GM12878 (cell line): ENCODE measurements around the gene CAMTA1. TPM values are rescaled to one million over a fixed set of nuclear protein-coding genes. Genes with fewer than 3 reads are reported as not detected.

Experiments used
- ATAC-seq: fragments of 200-7000 bp; cut with Tn5 transposase; 3 replicates; pipeline ENCODE4 v1.9.1; 2020; ENCODE audit warnings: mild to moderate bottlenecking, moderate library complexity
- BruUV-seq: library from RNA; stranded (reverse); fragments of 400-500 nt; replicated peaks from 2 replicates; lab custom pipeline; 2021; lab: Mats Ljungman, UMichigan
- CTCF ChIA-PET: fragments of 300-600 bp; sonication (Branson Sonifier 250); formaldehyde crosslinking; extraction: SDS; loops from one replicate; lab custom pipeline; 2021; ENCODE audit warnings: inconsistent platforms; lab: Yijun Ruan, JAX
- POLR2A ChIA-PET: fragments of 350-600 bp; formaldehyde crosslinking; extraction: SDS; loops from one replicate; lab custom pipeline; 2021; ENCODE audit warnings: inconsistent platforms; lab: Charles Lee
- RAD21 ChIA-PET: fragments of 300-600 bp; sonication (Branson Sonifier 250); formaldehyde crosslinking; loops from one replicate; lab custom pipeline; 2023; ENCODE audit warnings: antibody characterized with exemption; ENCODE audit not compliant: unreplicated experiment; lab: Charles Lee
- SMC1A ChIA-PET: fragments of 300-600 bp; sonication (Branson Sonifier 250); formaldehyde crosslinking; loops from one replicate; lab custom pipeline; 2023; ENCODE audit not compliant: unreplicated experiment, uncharacterized antibody; lab: Charles Lee
- DNase-seq: peaks from one replicate; pipeline ENCODE4 v3.0.0-alpha.2; 2011; ENCODE audit warnings: low read depth, low spot score
- FAIRE-seq: peaks from 3 replicates; lab custom pipeline; 2011; peaks lifted over from hg19 to GRCh38; lab: Jason Lieb, UNC
- H2AFZ ChIP-seq: 2 replicates; pipeline ENCODE4 v1.6.0; 2011; ENCODE audit warnings: low read depth, low read length, control low read depth; ENCODE audit not compliant: control insufficient read depth
- H3K27ac ChIP-seq: 2 replicates; pipeline ENCODE4 v1.5.1; 2011; ENCODE audit warnings: control low read depth; ENCODE audit not compliant: control insufficient read depth, insufficient read depth
- H3K27me3 ChIP-seq, 2 experiments: replicated peaks in 1 of 2; 2 replicates each; pipeline versions ENCODE4 v1.6.0 to v1.6.1; 2011; ENCODE audit warnings: low read length in 1 of 2; ENCODE audit not compliant: control insufficient read depth in 2 of 2, insufficient read depth in 2 of 2
- H3K36me3 ChIP-seq, 2 experiments: 2 replicates each; pipeline ENCODE4 v1.5.1; 2011; ENCODE audit warnings: low read length in 1 of 2; ENCODE audit not compliant: control insufficient read depth in 2 of 2, insufficient read depth in 2 of 2
- H3K4me1 ChIP-seq: 2 replicates; pipeline ENCODE4 v1.6.1; 2011; ENCODE audit warnings: mild to moderate bottlenecking, low read length, moderate library complexity, mixed read lengths; ENCODE audit not compliant: control insufficient read depth, insufficient read depth
- H3K4me2 ChIP-seq: 2 replicates; pipeline ENCODE4 v1.6.0; 2011; ENCODE audit warnings: control low read depth; ENCODE audit not compliant: control insufficient read depth, insufficient read depth
- H3K4me3 ChIP-seq: fragments of 200-600 bp; sonication (generic); 2 replicates; pipeline ENCODE4 v1.5.1; 2016
- H3K79me2 ChIP-seq: 2 replicates; pipeline ENCODE4 v1.6.0; 2011; ENCODE audit warnings: low read length; ENCODE audit not compliant: control insufficient read depth, insufficient read depth
- H3K9ac ChIP-seq: 2 replicates; pipeline ENCODE4 v1.8.0; 2011; ENCODE audit warnings: low read length, control low read depth, mixed read lengths; ENCODE audit not compliant: control insufficient read depth, insufficient read depth
- H3K9me3 ChIP-seq: replicated peaks from 3 replicates; pipeline ENCODE4 v1.5.1; 2011; ENCODE audit warnings: mild to moderate bottlenecking, low read length; ENCODE audit not compliant: control insufficient read depth, insufficient read depth
- H4K20me1 ChIP-seq: 2 replicates; pipeline ENCODE4 v1.6.0; 2011; ENCODE audit not compliant: control insufficient read depth, insufficient read depth
- CEBPB ChIP-seq, 2 experiments: fragments of 150-350 bp in 1 of 2; IDR thresholded peaks; 2 replicates each; pipeline ENCODE4 v1.6.1; 2012 to 2014; ENCODE audit warnings: low read depth in 2 of 2, low read length in 2 of 2, borderline replicate concordance in 1 of 2, inconsistent platforms in 1 of 2
- FOXM1 ChIP-seq: IDR thresholded peaks from 2 replicates; pipeline ENCODE4 v1.6.1; 2012; ENCODE audit warnings: low read depth, mild to moderate bottlenecking, inconsistent platforms, low read length, moderate library complexity
- HDAC6 ChIP-seq: fragments of 200-600 bp; sonication (generic); IDR thresholded peaks from one replicate; pipeline ENCODE4 v1.8.0; 2017; ENCODE audit warnings: antibody characterized with exemption; ENCODE audit not compliant: unreplicated experiment
- JUND ChIP-seq: IDR thresholded peaks from 2 replicates; pipeline ENCODE4 v1.6.1; 2012; ENCODE audit warnings: low read depth, mild to moderate bottlenecking, low read length, improper control_type of control experiment, moderate library complexity
- NFYA ChIP-seq: IDR thresholded peaks from 2 replicates; pipeline ENCODE4 v1.6.1; 2011; ENCODE audit warnings: low read depth, mild to moderate bottlenecking, low read length, improper control_type of control experiment, borderline replicate concordance
- SIX5 ChIP-seq: IDR thresholded peaks from 2 replicates; pipeline ENCODE4 v1.6.1; 2011; ENCODE audit warnings: mild to moderate bottlenecking, low read depth, low read length, moderate library complexity; ENCODE audit not compliant: severe bottlenecking
- SPI1 ChIP-seq: IDR thresholded peaks from 2 replicates; pipeline ENCODE4 v1.6.1; 2011; ENCODE audit warnings: low read depth, mild to moderate bottlenecking, low read length, moderate library complexity, borderline replicate concordance; ENCODE audit not compliant: insufficient read depth
- ZNF217 ChIP-seq: fragments of 450-650 bp; IDR thresholded peaks from 2 replicates; pipeline ENCODE4 v1.6.1; 2017; ENCODE audit warnings: antibody characterized with exemption, mild to moderate bottlenecking
- ZNF274 ChIP-seq: IDR thresholded peaks from one replicate; pipeline ENCODE4 v1.8.0; 2011; ENCODE audit not compliant: insufficient read length, insufficient read depth
- WGBS: methylation state at CpG from one replicate; pipeline ENCODE4 v1.1.6; 2016; ENCODE audit warnings: low lambda C conversion rate; ENCODE audit not compliant: insufficient replicate concordance, insufficient coverage; ENCODE audit errors: missing lambda C conversion rate; 5-methylcytosine and 5-hydroxymethylcytosine counted together
- in situ Hi-C: fragments of 300-500 bp; cut with MboI; formaldehyde crosslinking; loops from 9 replicates; pipeline ENCODE4 v1.14.3; 2018; ENCODE audit warnings: mixed read lengths
- intact Hi-C: fragments of 100-400 bp; cut with micrococcal nuclease; formaldehyde crosslinking; loops from one replicate; pipeline ENCODE4 v1.14.2; 2022; ENCODE audit not compliant: unreplicated experiment
- polyA plus RNA-seq, 11 experiments: library from polyadenylated mRNA; depleted of rRNA in 4 of 11; unstranded in 6 of 11; stranded (reverse) in 5 of 11; fragments of >200 nt; fragmentation: Nextera tagmentation in 4 of 11; fragmentation: Illumina TruSeq in 1 of 11; extraction: Ambion mirVana in 4 of 11; extraction: Trizol in 1 of 11; gene quantifications; 1 replicate in 1 of 11; 2 replicates in 10 of 11; pipeline versions ENCODE4 v1.2.1 to v1.2.3, GENCODE V29; 2011 to 2016; ENCODE audit warnings: inconsistent platforms in 2 of 11, missing spikeins in 2 of 11, low read depth in 1 of 11
- total RNA-seq, 4 experiments: library from RNA; depleted of rRNA in 3 of 4; stranded (reverse); fragments of >200 nt in 3 of 4; fragmentation: Illumina TruSeq in 1 of 4; extraction: Trizol in 1 of 4; gene quantifications; 2 replicates each; pipeline versions ENCODE4 v1.2.1 to v1.2.3, GENCODE V29; 2013 to 2021
- TF ChIP-seq, protein P1 (sequence below): fragments of 450-650 bp; IDR thresholded peaks from 2 replicates; pipeline ENCODE4 v1.6.1; 2018; ENCODE audit warnings: borderline replicate concordance, mild to moderate bottlenecking; ENCODE audit not compliant: partially characterized antibody

CAMTA1 gene
- total and polyA plus RNA-seq, 10 of the 15 experiments (the other 5 are each of a cell fraction or from before 2014, with no cell fraction given), result 37.7 to 148 (median 76.4) TPM

DNA sequence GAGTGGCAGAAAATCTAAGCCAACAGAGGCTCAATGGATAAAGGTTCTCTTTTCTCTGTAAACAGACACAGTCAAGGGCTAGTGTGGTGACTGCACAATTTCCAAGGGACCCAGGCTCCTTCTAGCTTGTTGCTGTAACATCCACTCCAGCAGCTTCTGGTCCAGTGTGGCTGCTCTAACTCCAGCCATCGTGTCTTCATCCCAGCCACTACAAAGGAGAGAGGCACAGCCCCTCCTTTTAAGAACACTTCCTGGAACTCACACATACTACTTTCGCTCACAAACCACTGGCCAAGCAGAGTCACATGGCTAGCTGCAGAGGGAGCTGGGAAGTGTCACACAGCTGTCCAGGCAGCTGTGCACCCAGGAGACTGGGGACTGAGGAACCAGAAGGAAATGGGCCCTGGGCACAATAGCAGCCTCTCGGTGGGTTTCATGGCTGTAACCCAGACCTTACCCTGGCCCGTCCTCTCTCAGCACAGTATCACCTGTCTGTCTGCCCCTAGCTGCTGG, 797.3 kb downstream of the CAMTA1 start (continued):
- TF ChIP-seq, protein P1, sequence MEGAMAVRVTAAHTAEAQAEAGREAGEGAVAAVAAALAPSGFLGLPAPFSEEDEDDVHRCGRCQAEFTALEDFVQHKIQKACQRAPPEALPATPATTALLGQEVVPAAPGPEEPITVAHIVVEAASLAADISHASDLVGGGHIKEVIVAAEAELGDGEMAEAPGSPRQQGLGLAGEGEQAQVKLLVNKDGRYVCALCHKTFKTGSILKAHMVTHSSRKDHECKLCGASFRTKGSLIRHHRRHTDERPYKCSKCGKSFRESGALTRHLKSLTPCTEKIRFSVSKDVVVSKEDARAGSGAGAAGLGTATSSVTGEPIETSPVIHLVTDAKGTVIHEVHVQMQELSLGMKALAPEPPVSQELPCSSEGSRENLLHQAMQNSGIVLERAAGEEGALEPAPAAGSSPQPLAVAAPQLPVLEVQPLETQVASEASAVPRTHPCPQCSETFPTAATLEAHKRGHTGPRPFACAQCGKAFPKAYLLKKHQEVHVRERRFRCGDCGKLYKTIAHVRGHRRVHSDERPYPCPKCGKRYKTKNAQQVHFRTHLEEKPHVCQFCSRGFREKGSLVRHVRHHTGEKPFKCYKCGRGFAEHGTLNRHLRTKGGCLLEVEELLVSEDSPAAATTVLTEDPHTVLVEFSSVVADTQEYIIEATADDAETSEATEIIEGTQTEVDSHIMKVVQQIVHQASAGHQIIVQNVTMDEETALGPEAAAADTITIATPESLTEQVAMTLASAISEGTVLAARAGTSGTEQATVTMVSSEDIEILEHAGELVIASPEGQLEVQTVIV, result no peak
- no peak for TF ChIP-seq FOXM1
- TF ChIP-seq SIX5, result no peak
- no peak for TF ChIP-seq NFYA
- TF ChIP-seq CEBPB (IDR thresholded peaks at IDR 0.05; ENCODE audit: borderline replicate concordance in 1 of 2, low read depth in 2 of 2, low read length in 2 of 2), result no peak
- no peak for TF ChIP-seq SPI1
- no peak for TF ChIP-seq HDAC6
- TF ChIP-seq ZNF217, result no peak
- TF ChIP-seq, all 136 proteins: peak for 0

DNA sequence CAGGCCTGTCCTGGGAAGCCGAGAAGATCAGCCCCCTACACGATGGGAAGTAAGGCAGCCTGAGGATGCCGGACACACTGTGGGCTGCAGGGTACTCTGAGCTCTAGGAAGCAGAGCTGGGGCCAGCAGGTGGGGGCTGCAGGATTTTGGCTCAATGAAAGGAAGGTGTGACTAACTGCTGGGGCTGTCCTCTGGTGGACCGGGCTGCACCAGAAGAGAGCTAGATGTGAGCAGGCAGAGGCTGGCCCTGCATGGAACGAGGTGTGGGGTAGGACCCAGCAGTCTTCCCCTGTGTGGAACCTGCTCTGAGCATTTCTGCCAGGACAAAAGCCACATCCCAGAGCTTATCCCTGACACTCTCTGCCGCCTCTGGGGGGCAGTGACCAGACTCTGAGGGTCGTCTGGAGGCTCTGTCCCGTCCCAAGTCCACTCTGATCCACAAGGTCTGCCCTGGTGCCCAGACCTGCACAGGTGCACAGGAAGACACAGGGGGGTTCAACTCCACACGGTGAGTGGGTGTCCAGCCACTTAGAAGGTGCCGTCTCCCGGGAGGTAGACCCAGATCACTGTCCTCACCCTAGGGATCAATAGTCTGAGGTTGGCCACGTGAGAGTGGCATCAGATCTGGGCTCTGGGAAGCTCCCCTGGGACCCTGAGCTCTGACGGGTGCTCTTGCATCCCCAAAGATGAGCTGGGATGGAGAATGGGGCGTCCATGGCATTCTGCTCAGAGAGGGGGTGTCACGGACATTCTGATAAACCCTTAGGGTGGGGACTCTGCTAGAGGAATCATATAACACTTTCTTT, 798.2 kb downstream of the CAMTA1 start:
- H3K79me2 ChIP-seq, result no peaks in the 10 kb centered on the region
- BruUV-seq, result no TSS peak
- H3K9me3 ChIP-seq, result no peaks in the 10 kb centered on the region
- WGBS, result 8% methylated on average over 15 of the region's 15 CpGs
- H2AFZ ChIP-seq, result no peak overlapping the region
- FAIRE-seq (no peak), ATAC-seq (no peak), DNase-seq (no peak)
- no peaks in the 10 kb centered on the region for H3K4me1 ChIP-seq
- H3K9ac ChIP-seq, result no peak overlapping the region
- H3K27me3 ChIP-seq, result no peaks in the 10 kb centered on the region; a peak in 1 of 4 replicates
- H3K4me2 ChIP-seq, result no peak overlapping the region
- no peak overlapping the region for H3K4me3 ChIP-seq
- CTCF ChIA-PET, result interaction anchor here (1.1 kb wide), 2 partner anchors 9 to 46 kb away, joined by 3 read pairs; no protein-coding TSS in a partner anchor
- intact Hi-C loops (no loop called here), in situ Hi-C loops (no loop called here)
- H3K27ac ChIP-seq, result no peak overlapping the region
- RAD21 ChIA-PET, result no interaction called here
- H4K20me1 ChIP-seq, result no peaks in the 10 kb centered on the region
- no peaks in the 10 kb centered on the region for H3K36me3 ChIP-seq
- SMC1A ChIA-PET, result no interaction called here
- POLR2A ChIA-PET, result no interaction called here
- TF ChIP-seq JUND (no peak), ZNF274 (no peak)
